HG03439 (cell line): ENCODE results near the gene KRT2.

Experiments
- ATAC-seq: cut with Tn5 transposase; IDR thresholded peaks from one replicate; pipeline ENCODE4 v1.9.1; 2021; ENCODE audit warnings: mild to moderate bottlenecking, moderate library complexity; ENCODE audit not compliant: unreplicated experiment

The KRT2 gene

GRCh38 chr12:52651726-52652261 lies at the start of gene KRT2:
KRT2 (minus strand) TSS chr12:52652211; CDS start chr12:52652142, 69 bp downstream.
- ATAC-seq = no peak

- no peak for ATAC-seq
These were observed 49.3 kb upstream of the KRT2 start for GRCh38 chr12:52701281-52701680.

GRCh38 chr12:52699960-52700359 lies 47.9 kb upstream of the KRT2 start:
- ATAC-seq = no peak

- no peak for ATAC-seq
These were observed 47.4 kb upstream of the KRT2 start for GRCh38 chr12:52699373-52699772.

GRCh38 chr12:52698651-52699340 lies 46.8 kb upstream of the KRT2 start:
- no peak for ATAC-seq

GRCh38 chr12:52697058-52697582 lies 45.1 kb upstream of the KRT2 start:
- no peak for ATAC-seq

GRCh38 chr12:52696588-52696987 lies 44.6 kb upstream of the KRT2 start:
- no peak for ATAC-seq

GRCh38 chr12:52695039-52695438 lies 43.0 kb upstream of the KRT2 start:
- ATAC-seq = no peak

GRCh38 chr12:52694151-52694550 lies 42.1 kb upstream of the KRT2 start:
- no peak for ATAC-seq

GRCh38 chr12:52693261-52693660 lies 41.2 kb upstream of the KRT2 start:
- no peak for ATAC-seq

GRCh38 chr12:52692254-52692653 lies 40.2 kb upstream of the KRT2 start:
- ATAC-seq = no peak

- no peak for ATAC-seq
These were observed 39.8 kb upstream of the KRT2 start for GRCh38 chr12:52691841-52692150.

- ATAC-seq = no peak
These were observed 39.2 kb upstream of the KRT2 start for GRCh38 chr12:52691076-52691840.

GRCh38 chr12:52690351-52691075 lies 38.5 kb upstream of the KRT2 start:
- ATAC-seq = no peak

GRCh38 chr12:52689936-52690335 lies 37.9 kb upstream of the KRT2 start:
- no peak for ATAC-seq

GRCh38 chr12:52689239-52689638 lies 37.2 kb upstream of the KRT2 start:
- no peak for ATAC-seq

GRCh38 chr12:52688481-52688880 lies 36.5 kb upstream of the KRT2 start:
- no peak for ATAC-seq

- ATAC-seq = no peak
These were observed 35.7 kb upstream of the KRT2 start for GRCh38 chr12:52687497-52688385.

- no peak for ATAC-seq
These were observed 34.9 kb upstream of the KRT2 start for GRCh38 chr12:52686756-52687487.

- no peak for ATAC-seq
These were observed 34.1 kb upstream of the KRT2 start for GRCh38 chr12:52686063-52686462.
